ENCODE results near the gene SPPL3. TPM values are rescaled to one million over a fixed set of nuclear protein-coding genes. Genes with fewer than 3 reads are reported as not detected.

Gene SPPL3
- total RNA-seq, 1 donor from 2014 or later = 10.4 TPM

GRCh38 chr12:120879718-120880300 is 24.3 kb downstream of the SPPL3 start:
- no peaks in the 10 kb centered on the region for H3K36me3 ChIP-seq (ENCODE audit: control insufficient read depth in 3 of 3, insufficient read depth in 3 of 3, low read length in 3 of 3)
- no peak overlapping the region for H3K9ac ChIP-seq (ENCODE audit: low read depth in 1 of 3, low read length in 3 of 3)
- no peaks in the 10 kb centered on the region for H3K9me3 ChIP-seq (ENCODE audit: control insufficient read depth in 3 of 3, low read length in 3 of 3)
- H3K27ac ChIP-seq (ENCODE audit: low read depth, low read length) = no peak overlapping the region
- peaks cover under 1 to 2% (median 1%) of the 10 kb centered on the region in 3 donors for H3K4me1 ChIP-seq (ENCODE audit: control insufficient read depth in 3 of 3, insufficient read depth in 3 of 3, low read length in 3 of 3)
- H3K4me3 ChIP-seq (ENCODE audit: low read length in 3 of 3) = no peak overlapping the region
- H3K27me3 ChIP-seq (ENCODE audit: control insufficient read depth in 3 of 3, insufficient read depth in 3 of 3, low read length in 3 of 3) = no peaks in the 10 kb centered on the region

DNA sequence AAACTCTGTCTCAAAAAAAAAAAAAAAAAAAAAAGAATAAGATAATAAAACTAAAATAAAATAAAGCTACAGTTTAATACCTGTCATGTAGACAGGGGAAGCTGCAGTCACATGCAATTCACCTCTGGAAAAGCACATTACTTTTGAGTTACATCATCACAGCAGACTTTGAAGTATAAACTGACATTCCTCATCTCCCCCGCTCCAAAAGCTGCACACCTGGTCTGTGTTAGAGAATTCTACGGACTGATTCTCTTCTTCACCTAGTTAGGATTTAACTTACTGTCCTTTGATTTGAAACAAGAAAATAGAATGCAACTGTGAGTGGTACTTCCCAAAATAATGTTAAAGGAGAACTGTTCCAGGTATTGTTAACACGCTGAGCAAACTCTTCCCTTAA is 25.1 kb downstream of the SPPL3 start:
- no peaks in the 10 kb centered on the region for H3K27me3 ChIP-seq (ENCODE audit: control insufficient read depth in 3 of 3, insufficient read depth in 3 of 3, low read length in 3 of 3)
- H3K27ac ChIP-seq (ENCODE audit: low read depth, low read length) = no peak overlapping the region
- no peaks in the 10 kb centered on the region for H3K36me3 ChIP-seq (ENCODE audit: control insufficient read depth in 3 of 3, insufficient read depth in 3 of 3, low read length in 3 of 3)
- H3K4me3 ChIP-seq (ENCODE audit: low read length in 3 of 3) = no peak overlapping the region
- H3K4me1 ChIP-seq (ENCODE audit: control insufficient read depth in 3 of 3, insufficient read depth in 3 of 3, low read length in 3 of 3) = peaks cover 5 to 6% (median 5%) of the 10 kb centered on the region in 3 donors
- no peaks in the 10 kb centered on the region for H3K9me3 ChIP-seq (ENCODE audit: control insufficient read depth in 3 of 3, low read length in 3 of 3)
- H3K9ac ChIP-seq (ENCODE audit: low read depth in 1 of 3, low read length in 3 of 3) = no peak overlapping the region

DNA sequence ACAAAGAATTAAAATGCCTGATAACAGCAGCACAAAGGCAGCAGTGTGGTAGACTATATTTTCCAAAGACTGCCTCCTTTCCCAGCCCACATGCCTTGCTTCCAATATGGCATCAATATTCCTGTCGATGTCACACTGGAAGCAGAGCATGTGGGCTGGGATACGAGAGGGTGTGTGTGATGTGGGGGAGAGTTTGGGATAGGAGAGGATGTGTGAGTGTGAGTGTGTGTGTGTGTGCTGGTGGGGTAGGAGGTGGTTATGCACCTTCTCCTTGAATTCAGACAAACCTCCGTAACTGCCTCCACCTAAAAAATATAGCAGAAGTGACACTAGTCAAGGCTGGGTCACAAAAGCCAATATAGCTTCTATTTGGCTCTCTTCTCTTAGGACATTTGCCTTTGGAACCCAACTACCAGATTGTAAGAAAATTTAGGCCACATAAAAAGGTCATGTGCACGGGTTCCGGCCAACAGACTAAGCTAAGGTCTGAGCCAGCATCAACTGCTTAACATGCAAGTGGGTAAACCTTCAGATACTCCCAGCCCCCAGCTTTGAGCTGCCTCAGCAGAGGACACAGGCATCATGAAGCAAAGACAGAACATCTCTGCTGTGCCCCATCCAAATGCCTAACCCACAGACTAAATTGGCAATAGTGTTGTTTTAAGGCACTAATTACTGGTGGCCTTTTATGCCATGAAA is 29.5 kb downstream of the SPPL3 start:
- Histone ChIP-seq H3K4me3 (ENCODE audit: low read length in 3 of 3) (no peak overlapping the region), H3K9me3 (ENCODE audit: control insufficient read depth in 3 of 3, low read length in 3 of 3) (no peaks in the 10 kb centered on the region), H3K9ac (ENCODE audit: low read depth in 1 of 3, low read length in 3 of 3) (no peak overlapping the region), H3K36me3 (ENCODE audit: control insufficient read depth in 3 of 3, insufficient read depth in 3 of 3, low read length in 3 of 3) (no peaks in the 10 kb centered on the region), H3K27me3 (ENCODE audit: control insufficient read depth in 3 of 3, insufficient read depth in 3 of 3, low read length in 3 of 3) (no peaks in the 10 kb centered on the region), H3K27ac (ENCODE audit: low read depth, low read length) (no peak overlapping the region), H3K4me1 (ENCODE audit: control insufficient read depth in 3 of 3, insufficient read depth in 3 of 3, low read length in 3 of 3) (peaks cover 5 to 19% (median 12%) of the 10 kb centered on the region in 3 donors)

DNA sequence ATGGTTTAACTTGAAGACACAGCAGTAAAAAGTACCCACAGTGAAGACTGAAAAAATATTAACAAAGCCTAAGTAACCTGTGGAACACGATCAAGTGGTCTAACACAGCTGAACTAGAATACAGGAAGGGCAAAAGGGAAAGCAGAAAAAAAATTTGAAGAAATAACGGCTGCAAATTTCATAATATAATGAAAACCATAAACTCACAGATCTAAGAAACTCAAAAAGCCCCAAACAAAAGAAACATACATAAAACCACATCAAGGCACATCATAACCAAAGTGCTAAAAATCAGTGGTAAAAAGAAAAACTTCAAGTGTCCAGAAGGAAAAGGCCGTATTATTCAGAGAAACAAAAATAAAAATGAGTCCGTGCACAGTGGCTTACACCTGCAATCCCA is 30.9 kb downstream of the SPPL3 start:
- Histone ChIP-seq H3K9ac (ENCODE audit: low read depth in 1 of 3, low read length in 3 of 3) (no peak overlapping the region), H3K4me1 (ENCODE audit: control insufficient read depth in 3 of 3, insufficient read depth in 3 of 3, low read length in 3 of 3) (peaks cover 5 to 19% (median 12%) of the 10 kb centered on the region in 3 donors), H3K27ac (ENCODE audit: low read depth, low read length) (no peak overlapping the region)

GRCh38 chr12:120872487-120872886 is 31.7 kb downstream of the SPPL3 start:
- no peaks in the 10 kb centered on the region for H3K9me3 ChIP-seq (ENCODE audit: control insufficient read depth in 3 of 3, low read length in 3 of 3)
- H3K4me1 ChIP-seq (ENCODE audit: control insufficient read depth in 3 of 3, insufficient read depth in 3 of 3, low read length in 3 of 3) = peaks cover 5 to 19% (median 12%) of the 10 kb centered on the region in 3 donors
- no peak overlapping the region for H3K4me3 ChIP-seq (ENCODE audit: low read length in 3 of 3)
- H3K36me3 ChIP-seq (ENCODE audit: control insufficient read depth in 3 of 3, insufficient read depth in 3 of 3, low read length in 3 of 3) = no peaks in the 10 kb centered on the region
- no peak overlapping the region for H3K9ac ChIP-seq (ENCODE audit: low read depth in 1 of 3, low read length in 3 of 3)
- no peaks in the 10 kb centered on the region for H3K27me3 ChIP-seq (ENCODE audit: control insufficient read depth in 3 of 3, insufficient read depth in 3 of 3, low read length in 3 of 3)
- no peak overlapping the region for H3K27ac ChIP-seq (ENCODE audit: low read depth, low read length)

More for the DNA sequence above, 30.9 kb downstream of the SPPL3 start:
- Histone ChIP-seq H3K9me3 (ENCODE audit: control insufficient read depth in 3 of 3, low read length in 3 of 3) (no peaks in the 10 kb centered on the region), H3K4me3 (ENCODE audit: low read length in 3 of 3) (no peak overlapping the region), H3K27me3 (ENCODE audit: control insufficient read depth in 3 of 3, insufficient read depth in 3 of 3, low read length in 3 of 3) (no peaks in the 10 kb centered on the region), H3K36me3 (ENCODE audit: control insufficient read depth in 3 of 3, insufficient read depth in 3 of 3, low read length in 3 of 3) (no peaks in the 10 kb centered on the region)

- Histone ChIP-seq H3K4me1 (ENCODE audit: control insufficient read depth in 3 of 3, insufficient read depth in 3 of 3, low read length in 3 of 3) (peaks cover 9 to 22% (median 12%) of the 10 kb centered on the region in 3 donors), H3K9me3 (ENCODE audit: control insufficient read depth in 3 of 3, low read length in 3 of 3) (no peaks in the 10 kb centered on the region), H3K9ac (ENCODE audit: low read depth in 1 of 3, low read length in 3 of 3) (no peak overlapping the region), H3K36me3 (ENCODE audit: control insufficient read depth in 3 of 3, insufficient read depth in 3 of 3, low read length in 3 of 3) (no peaks in the 10 kb centered on the region), H3K27ac (ENCODE audit: low read depth, low read length) (no peak overlapping the region), H3K27me3 (ENCODE audit: control insufficient read depth in 3 of 3, insufficient read depth in 3 of 3, low read length in 3 of 3) (no peaks in the 10 kb centered on the region), H3K4me3 (ENCODE audit: low read length in 3 of 3) (no peak overlapping the region)
Observed at GRCh38 chr12:120870415-120870814, 33.7 kb downstream of the SPPL3 start.

GRCh38 chr12:120869376-120869775 is 34.8 kb downstream of the SPPL3 start:
- H3K27ac ChIP-seq (ENCODE audit: low read depth, low read length) = no peak overlapping the region
- no peaks in the 10 kb centered on the region for H3K27me3 ChIP-seq (ENCODE audit: control insufficient read depth in 3 of 3, insufficient read depth in 3 of 3, low read length in 3 of 3)
- H3K36me3 ChIP-seq (ENCODE audit: control insufficient read depth in 3 of 3, insufficient read depth in 3 of 3, low read length in 3 of 3) = no peaks in the 10 kb centered on the region
- H3K9ac ChIP-seq (ENCODE audit: low read depth in 1 of 3, low read length in 3 of 3) = no peak overlapping the region
- peaks cover 4 to 20% (median 7%) of the 10 kb centered on the region in 3 donors for H3K4me1 ChIP-seq (ENCODE audit: control insufficient read depth in 3 of 3, insufficient read depth in 3 of 3, low read length in 3 of 3)
- H3K9me3 ChIP-seq (ENCODE audit: control insufficient read depth in 3 of 3, low read length in 3 of 3) = no peaks in the 10 kb centered on the region
- H3K4me3 ChIP-seq (ENCODE audit: low read length in 3 of 3) = no peak overlapping the region

GRCh38 chr12:120866108-120866507 is 38.0 kb downstream of the SPPL3 start:
- H3K27ac ChIP-seq (ENCODE audit: low read depth, low read length) = no peak overlapping the region
- H3K4me3 ChIP-seq (ENCODE audit: low read length in 3 of 3) = no peak overlapping the region
- H3K9ac ChIP-seq (ENCODE audit: low read depth in 1 of 3, low read length in 3 of 3) = no peak overlapping the region
- H3K4me1 ChIP-seq (ENCODE audit: control insufficient read depth in 3 of 3, insufficient read depth in 3 of 3, low read length in 3 of 3) = peaks cover 0 to 10% (median 4%) of the 10 kb centered on the region in 3 donors
- no peaks in the 10 kb centered on the region for H3K9me3 ChIP-seq (ENCODE audit: control insufficient read depth in 3 of 3, low read length in 3 of 3)
- H3K27me3 ChIP-seq (ENCODE audit: control insufficient read depth in 3 of 3, insufficient read depth in 3 of 3, low read length in 3 of 3) = no peaks in the 10 kb centered on the region
- H3K36me3 ChIP-seq (ENCODE audit: control insufficient read depth in 3 of 3, insufficient read depth in 3 of 3, low read length in 3 of 3) = no peaks in the 10 kb centered on the region

GRCh38 chr12:120865098-120865497 is 39.1 kb downstream of the SPPL3 start:
- Histone ChIP-seq H3K27me3 (ENCODE audit: control insufficient read depth in 3 of 3, insufficient read depth in 3 of 3, low read length in 3 of 3) (no peaks in the 10 kb centered on the region), H3K9ac (ENCODE audit: low read depth in 1 of 3, low read length in 3 of 3) (no peak overlapping the region), H3K4me1 (ENCODE audit: control insufficient read depth in 3 of 3, insufficient read depth in 3 of 3, low read length in 3 of 3) (peaks cover 0 to 7% (median 4%) of the 10 kb centered on the region in 3 donors), H3K27ac (ENCODE audit: low read depth, low read length) (no peak overlapping the region), H3K9me3 (ENCODE audit: control insufficient read depth in 3 of 3, low read length in 3 of 3) (no peaks in the 10 kb centered on the region), H3K36me3 (ENCODE audit: control insufficient read depth in 3 of 3, insufficient read depth in 3 of 3, low read length in 3 of 3) (no peaks in the 10 kb centered on the region), H3K4me3 (ENCODE audit: low read length in 3 of 3) (no peak overlapping the region)

GRCh38 chr12:120862664-120863063 is 41.5 kb downstream of the SPPL3 start:
- Histone ChIP-seq H3K27ac (ENCODE audit: low read depth, low read length) (no peak overlapping the region), H3K9me3 (ENCODE audit: control insufficient read depth in 3 of 3, low read length in 3 of 3) (no peaks in the 10 kb centered on the region), H3K4me1 (ENCODE audit: control insufficient read depth in 3 of 3, insufficient read depth in 3 of 3, low read length in 3 of 3) (peaks cover 0 to 7% (median 4%) of the 10 kb centered on the region in 3 donors), H3K4me3 (ENCODE audit: low read length in 3 of 3) (no peak overlapping the region), H3K36me3 (ENCODE audit: control insufficient read depth in 3 of 3, insufficient read depth in 3 of 3, low read length in 3 of 3) (no peaks in the 10 kb centered on the region), H3K27me3 (ENCODE audit: control insufficient read depth in 3 of 3, insufficient read depth in 3 of 3, low read length in 3 of 3) (no peaks in the 10 kb centered on the region), H3K9ac (ENCODE audit: low read depth in 1 of 3, low read length in 3 of 3) (no peak overlapping the region)
